GM12873 (cell line): Measurements from ENCODE around the gene HBG2.

ENCODE experiments used
- TF ChIP-seq, protein P1 (sequence below): IDR thresholded peaks from 2 replicates; pipeline ENCODE4 v1.5.1; 2012; ENCODE audit warnings: low read depth, mild to moderate bottlenecking, moderate library complexity, low read length, control low read depth; ENCODE audit not compliant: insufficient read depth; ENCODE audit errors: missing control alignments

Gene HBG2

DNA sequence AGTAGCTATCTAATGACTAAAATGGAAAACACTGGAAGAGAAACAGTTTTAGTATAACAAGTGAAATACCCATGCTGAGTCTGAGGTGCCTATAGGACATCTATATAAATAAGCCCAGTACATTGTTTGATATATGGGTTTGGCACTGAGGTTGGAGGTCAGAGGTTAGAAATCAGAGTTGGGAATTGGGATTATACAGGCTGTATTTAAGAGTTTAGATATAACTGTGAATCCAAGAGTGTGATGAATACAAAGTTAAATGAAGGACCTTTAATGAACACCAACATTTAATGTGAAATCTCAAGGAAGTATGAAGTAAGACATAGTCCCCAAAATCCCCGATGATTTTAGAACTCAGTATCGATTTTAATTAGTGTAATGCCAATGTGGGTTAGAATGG is 17.2 kb downstream of the HBG2 start:
- TF ChIP-seq, protein P1, sequence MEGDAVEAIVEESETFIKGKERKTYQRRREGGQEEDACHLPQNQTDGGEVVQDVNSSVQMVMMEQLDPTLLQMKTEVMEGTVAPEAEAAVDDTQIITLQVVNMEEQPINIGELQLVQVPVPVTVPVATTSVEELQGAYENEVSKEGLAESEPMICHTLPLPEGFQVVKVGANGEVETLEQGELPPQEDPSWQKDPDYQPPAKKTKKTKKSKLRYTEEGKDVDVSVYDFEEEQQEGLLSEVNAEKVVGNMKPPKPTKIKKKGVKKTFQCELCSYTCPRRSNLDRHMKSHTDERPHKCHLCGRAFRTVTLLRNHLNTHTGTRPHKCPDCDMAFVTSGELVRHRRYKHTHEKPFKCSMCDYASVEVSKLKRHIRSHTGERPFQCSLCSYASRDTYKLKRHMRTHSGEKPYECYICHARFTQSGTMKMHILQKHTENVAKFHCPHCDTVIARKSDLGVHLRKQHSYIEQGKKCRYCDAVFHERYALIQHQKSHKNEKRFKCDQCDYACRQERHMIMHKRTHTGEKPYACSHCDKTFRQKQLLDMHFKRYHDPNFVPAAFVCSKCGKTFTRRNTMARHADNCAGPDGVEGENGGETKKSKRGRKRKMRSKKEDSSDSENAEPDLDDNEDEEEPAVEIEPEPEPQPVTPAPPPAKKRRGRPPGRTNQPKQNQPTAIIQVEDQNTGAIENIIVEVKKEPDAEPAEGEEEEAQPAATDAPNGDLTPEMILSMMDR: no peak

DNA sequence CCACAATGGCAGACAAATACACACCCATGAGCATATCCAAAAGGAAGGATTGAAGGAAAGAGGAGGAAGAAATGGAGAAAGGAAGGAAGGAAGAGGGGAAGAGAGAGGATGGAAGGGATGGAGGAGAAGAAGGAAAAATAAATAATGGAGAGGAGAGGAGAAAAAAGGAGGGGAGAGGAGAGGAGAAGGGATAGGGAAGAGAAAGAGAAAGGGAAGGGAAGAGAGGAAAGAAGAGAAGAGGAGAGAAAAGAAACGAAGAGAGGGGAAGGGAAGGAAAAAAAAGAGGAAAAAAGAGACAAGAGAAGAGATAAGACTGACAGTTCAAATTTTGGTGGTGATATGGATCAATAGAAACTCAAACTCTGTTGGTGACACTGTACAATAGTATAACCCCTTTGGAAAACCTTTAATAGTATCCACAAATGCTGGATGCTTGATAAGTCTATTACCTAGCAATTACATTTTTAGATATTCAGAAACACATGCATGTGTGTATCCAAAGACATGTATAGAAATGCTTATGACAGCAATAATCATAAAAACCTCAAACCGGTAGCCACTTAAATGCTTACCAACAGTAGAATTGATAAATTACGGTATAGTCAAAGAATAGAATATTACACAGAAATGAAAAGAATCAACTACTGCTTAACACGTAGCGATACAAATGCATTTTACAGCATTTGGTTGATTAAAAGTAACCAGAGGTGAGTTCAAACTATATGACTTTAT is 19.1 kb downstream of the HBG2 start:
- TF ChIP-seq, protein P1: no peak

- TF ChIP-seq, protein P1: no peak
These were observed 20.2 kb downstream of the HBG2 start, which contains the start of gene HBD for GRCh38 chr11:5234381-5234834. Gene HBD, minus strand, starts transcription at chr11:5234483. Its CDS starts 50 bp downstream, at chr11:5234433.

GRCh38 chr11:5233307-5233706 is 21.3 kb downstream of the HBG2 start:
- TF ChIP-seq, protein P1: no peak

DNA sequence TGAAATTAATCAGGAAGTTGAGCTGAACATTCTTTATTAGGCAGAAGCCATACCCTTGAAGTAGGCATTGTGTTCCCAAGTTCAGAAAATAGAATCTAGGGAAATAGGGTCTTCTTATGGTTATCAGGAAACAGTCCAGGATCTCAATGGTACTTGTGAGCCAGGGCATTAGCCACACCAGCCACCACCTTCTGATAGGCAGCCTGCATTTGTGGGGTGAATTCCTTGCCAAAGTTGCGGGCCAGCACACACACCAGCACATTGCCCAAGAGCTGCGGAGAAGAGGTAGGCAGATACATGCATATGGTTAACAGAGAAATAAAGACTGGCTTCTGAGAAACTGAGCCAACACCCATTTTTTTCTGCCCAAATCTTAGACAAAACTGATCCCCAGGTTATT is 21.8 kb downstream of the HBG2 start:
- TF ChIP-seq, protein P1: no peak

- TF ChIP-seq, protein P1: no peak
These were observed 22.4 kb downstream of the HBG2 start for GRCh38 chr11:5232176-5232575.

DNA sequence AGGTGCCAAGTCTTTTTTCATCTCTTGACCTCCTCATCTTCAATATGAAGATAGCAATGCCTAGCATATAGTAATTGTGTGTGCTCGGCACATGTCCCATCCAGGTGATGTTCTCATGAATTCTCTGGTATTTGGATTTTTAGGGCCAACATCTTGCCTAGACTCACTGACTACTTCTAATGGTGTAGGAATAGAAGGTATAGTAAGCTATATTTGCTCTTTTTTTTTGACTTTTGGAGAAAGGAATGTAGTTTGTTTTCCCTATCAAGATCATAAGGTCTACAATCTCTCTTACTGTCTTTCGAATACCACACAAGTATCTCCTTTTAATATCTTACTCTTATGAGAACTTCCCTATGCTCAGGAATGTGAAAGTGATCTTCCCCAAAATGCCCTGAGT is 23.5 kb downstream of the HBG2 start:
- TF ChIP-seq, protein P1: no peak
